Thyroid gland (tissue), 4 donors: ENCODE data around the gene H1-8.

Source experiments
- CTCF ChIP-seq, 6 experiments: fragments of 200-600 bp in 3 of 6; fragments of 450-650 bp in 3 of 6; sonication (generic) in 3 of 6; IDR thresholded peaks; one replicate each; pipeline ENCODE4 v1.5.1; 2016 to 2019; ENCODE audit warnings: antibody characterized with exemption in 6 of 6, mild to moderate bottlenecking in 2 of 6, inconsistent platforms in 1 of 6, moderate library complexity in 1 of 6
- POLR2A ChIP-seq, 2 donors: fragments of 450-650 bp; IDR thresholded peaks; one replicate each; pipeline ENCODE4 v1.6.1; 2017; ENCODE audit warnings: antibody characterized with exemption in 2 of 2, mild to moderate bottlenecking in 2 of 2, moderate library complexity in 1 of 2

- TF ChIP-seq CTCF (IDR thresholded peaks at IDR 0.05) = no peak
- TF ChIP-seq POLR2A (IDR thresholded peaks at IDR 0.05) = no peak
Observed at GRCh38 chr3:129592381-129593131, 49.6 kb downstream of the H1-8 start.
